ENCODE measurements around the gene KCNS3. TPM values are rescaled to one million over a fixed set of nuclear protein-coding genes. Genes with fewer than 3 reads are reported as not detected.

KCNS3 gene
- total and polyA plus RNA-seq, 2 of the 4 experiments (the other 2 are of a cell fraction) = 2.9 to 4.3 TPM

- Histone ChIP-seq H3K4ac (ENCODE audit: low read depth, low read length) (no peak overlapping the region), H3K4me1 (ENCODE audit: control insufficient read depth, insufficient read depth, low read length) (no peaks in the 10 kb centered on the region), H3K27me3 (ENCODE audit: control insufficient read depth, insufficient read depth, low read length) (no peaks in the 10 kb centered on the region; the same call in none of the 2 replicates), H3K56ac (ENCODE audit: extremely low read depth, insufficient read depth, low read length) (no peak overlapping the region), H3K4me2 (ENCODE audit: low read depth, low read length) (no peak overlapping the region), H4K20me1 (ENCODE audit: insufficient read depth, low read length) (no peaks in the 10 kb centered on the region), H4K91ac (ENCODE audit: insufficient read depth, low read depth, low read length) (no peak overlapping the region), H2AFZ (replicated peaks; ENCODE audit: low read length, poor library complexity) (no peak overlapping the region), H3K9me1 (ENCODE audit: insufficient read depth, low read length) (no peaks in the 10 kb centered on the region), H2BK120ac (ENCODE audit: low read depth, low read length) (no peak overlapping the region), H2BK5ac (ENCODE audit: low read depth, low read length, poor library complexity, severe bottlenecking) (no peak overlapping the region), H3K27ac (ENCODE audit: insufficient read depth, low read length) (no peak overlapping the region), H3K9ac (ENCODE audit: low read depth, low read length) (no peak overlapping the region), H4K5ac (ENCODE audit: low read depth, low read length) (no peak overlapping the region), H2BK20ac (ENCODE audit: low read depth, low read length) (no peak overlapping the region), H4K8ac (ENCODE audit: low read depth in 2 of 2, low read length in 2 of 2) (no peak overlapping the region), H3K79me1 (ENCODE audit: low read depth in 1 of 2, low read length in 2 of 2) (no peaks in the 10 kb centered on the region), H3K4me3 (ENCODE audit: insufficient read depth, low read depth, low read length) (no peak overlapping the region), H3K36me3 (ENCODE audit: control insufficient read depth, insufficient read depth, low read length) (no peaks in the 10 kb centered on the region), H3K18ac (ENCODE audit: low read depth, low read length) (no peak overlapping the region), H3K23ac (ENCODE audit: low read depth, low read length) (no peak overlapping the region), H2BK15ac (ENCODE audit: low read depth, low read length) (no peak overlapping the region), H2AK9ac (replicated peaks; ENCODE audit: low read depth, low read length, poor library complexity) (no peak overlapping the region), H3K14ac (replicated peaks; ENCODE audit: low read depth, low read length) (no peak overlapping the region), H3K9me3 (ENCODE audit: control insufficient read depth, insufficient read depth, low read length) (peaks cover 3% of the 10 kb centered on the region), H2AK5ac (ENCODE audit: low read depth, low read length) (no peak overlapping the region)
- intact Hi-C loops (cut with micrococcal nuclease) = no loop called here
- ATAC-seq (ENCODE audit: low read depth) = no peak
- dilution Hi-C loops (cut with HindIII; ENCODE audit: low sequenced_read_pairs, unreplicated experiment) = no loop called here
- WGBS, 2 experiments (ENCODE audit: extremely low coverage in 2 of 2, insufficient read length in 1 of 2) = no CpG with 5 or more reads among the region's 4 CpGs
- ChIA-PET CTCF (interaction anchor here (0.5 kb wide), 1 partner anchor 22 kb away, joined by 3 read pairs; no protein-coding TSS in a partner anchor), POLR2A (ENCODE audit: unreplicated experiment) (no interaction called here)
- DNase-seq = no peak
- in situ Hi-C loops (cut with MboI; ENCODE audit: low sequenced_read_pairs) = no loop called here
- no TSS peak for BruUV-seq (replicated peaks)
- TF ChIP-seq BHLHE40 (IDR thresholded peaks at IDR 0.05; ENCODE audit: low read depth, low read length) (no peak), MAFK (IDR thresholded peaks at IDR 0.05; ENCODE audit: low read depth, low read length) (no peak), NFE2L2 (IDR thresholded peaks at IDR 0.05; ENCODE audit: low read depth, low read length) (no peak), MAZ (IDR thresholded peaks at IDR 0.05; ENCODE audit: borderline replicate concordance, low read depth, low read length) (no peak), FOS (IDR thresholded peaks at IDR 0.05; ENCODE audit: low read depth, low read length) (no peak), CEBPB (IDR thresholded peaks at IDR 0.05; ENCODE audit: low read depth, low read length) (no peak), CHD1 (IDR thresholded peaks at IDR 0.05; ENCODE audit: low read depth, low read length) (no peak)
Measured at GRCh38 chr2:17951563-17951962, 73.1 kb downstream of the KCNS3 start.

Measured in IMR-90 (cell line).